Ovary (tissue), 9 donors: ENCODE data around the gene C16orf86. TPM values are rescaled to one million over a fixed set of nuclear protein-coding genes. Genes with fewer than 3 reads are reported as not detected.

Source experiments
- DNase-seq, 5 donors: peaks; one replicate each; pipeline ENCODE4 v3.0.0-alpha.2; 2019 to 2020
- H3K27ac ChIP-seq, 2 donors: fragments of 200-600 bp; one replicate each; pipeline versions ENCODE4 v1.5.1 to v1.8.0; 2019 to 2022
- H3K27me3 ChIP-seq: fragments of 200-600 bp; one replicate; pipeline ENCODE4 v1.8.0; 2022
- H3K36me3 ChIP-seq: fragments of 200-600 bp; sonication (generic); one replicate; pipeline ENCODE4 v1.5.1; 2019
- H3K4me1 ChIP-seq: one replicate; pipeline ENCODE4 v1.8.1; 2013; ENCODE audit warnings: mild to moderate bottlenecking, moderate library complexity; ENCODE audit not compliant: insufficient read depth
- H3K4me3 ChIP-seq: fragments of 200-600 bp; sonication (generic); one replicate; pipeline ENCODE4 v1.5.1; 2017
- H3K9me3 ChIP-seq, 2 donors: fragments of 200-600 bp in 1 of 2; sonication (generic) in 1 of 2; one replicate each; pipeline versions ENCODE4 v1.5.1 to v1.8.1; 2013 to 2019; ENCODE audit warnings: mild to moderate bottlenecking in 1 of 2, moderate library complexity in 1 of 2
- CTCF ChIP-seq, 3 donors: fragments of 450-650 bp in 2 of 3; fragments of 200-600 bp in 1 of 3; IDR thresholded peaks; one replicate each; pipeline versions ENCODE4 v1.5.1 to v1.8.0; 2016 to 2022; ENCODE audit warnings: antibody characterized with exemption in 3 of 3, mild to moderate bottlenecking in 1 of 3
- EP300 ChIP-seq: sonication (generic); formaldehyde crosslinking; IDR thresholded peaks from one replicate; pipeline ENCODE4 v1.6.1; 2017; ENCODE audit warnings: antibody characterized with exemption
- POLR2A ChIP-seq: fragments of 450-650 bp; IDR thresholded peaks from one replicate; pipeline ENCODE4 v1.6.1; 2017; ENCODE audit warnings: antibody characterized with exemption, mild to moderate bottlenecking, moderate library complexity
- WGBS, 3 donors: extraction: QIAGEN DNeasy Blood & Tissue Kit in 1 of 3; methylation state at CpG; one replicate each; pipeline versions ENCODE4 v1.1.5 to v1.1.7; 2013 to 2017; 5-methylcytosine and 5-hydroxymethylcytosine counted together
- intact Hi-C, 4 donors: fragments of 100-400 bp; cut with DNase I; formaldehyde crosslinking; loops; one replicate each; pipeline versions ENCODE4 v1.11.0 to v1.15.1; 2022 to 2023
- polyA plus RNA-seq, 2 donors: library from polyadenylated mRNA; stranded (reverse); fragments of 200-250 nt in 1 of 2; fragments of 350-450 nt in 1 of 2; fragmentation: Illumina TruSeq in 1 of 2; extraction: RNeasy Lipid Tissue Mini Kit (QIAGEN cat#74804) in 1 of 2; gene quantifications; one replicate each; pipeline ENCODE4 v1.2.3, GENCODE V29; 2013 to 2014
- total RNA-seq, 7 donors: library from RNA; depleted of rRNA in 2 of 7; stranded (reverse); fragments of >200 nt in 2 of 7; fragmentation: NEBNext Ultra II Directional in 3 of 7; extraction: Animal tissue kit (Norgen Biotek cat#: 25700) in 3 of 7; gene quantifications; one replicate each; pipeline versions ENCODE4 v1.1.0 to v1.2.4, GENCODE V29; 2016 to 2023
- donor health status: DM: no; HTN: no; CAD: no; lungs with moderate emphysema.
- donor health status: DM: no; HTN: no; CAD: no.
- donor health status: Bipolar disorder and iron deficiency.
- donor health status: DM: yes; HTN: yes; CAD: no.
- donor health status: DM: no; HTN: no; CAD: no.
- donor health status: DM: yes; HTN: yes; CAD: no.

The C16orf86 gene
- total and polyA plus RNA-seq, 9 donors: 0.13 to 8.2 (median 4.6) TPM

GRCh38 chr16:67657751-67658518 lies 8.7 kb upstream of the C16orf86 start:
- peaks cover 10% of the 10 kb centered on the region for H3K4me1 ChIP-seq
- H3K27me3 ChIP-seq: no peaks in the 10 kb centered on the region
- intact Hi-C loops: no loop called here
- no peak overlapping the region for H3K4me3 ChIP-seq
- H3K9me3 ChIP-seq: no peaks in the 10 kb centered on the region
- H3K36me3 ChIP-seq: no peaks in the 10 kb centered on the region
- H3K27ac ChIP-seq: no peak overlapping the region
- DNase-seq: peak in 1 of 5 donors; percentile 29
- TF ChIP-seq EP300 (no peak), POLR2A (no peak), CTCF (IDR thresholded peaks at IDR 0.05) (no peak)
- WGBS, 3 donors: 90 to 91% (median 91%) methylated on average over 18 of the region's 18 CpGs

- H3K36me3 ChIP-seq: no peaks in the 10 kb centered on the region
- TF ChIP-seq POLR2A (no peak), CTCF (IDR thresholded peaks at IDR 0.05) (no peak), EP300 (no peak)
- no peaks in the 10 kb centered on the region for H3K27me3 ChIP-seq
- no peaks in the 10 kb centered on the region for H3K9me3 ChIP-seq
- peaks cover 5% of the 10 kb centered on the region for H3K4me1 ChIP-seq
- intact Hi-C loops: no loop called here
- no peak overlapping the region for H3K27ac ChIP-seq
- peak overlapping the region; percentile 90 for H3K4me3 ChIP-seq
- DNase-seq: peak in 1 of 5 donors; percentile 34
- WGBS, 3 donors: 29 to 32% (median 31%) methylated on average over 21 of the region's 21 CpGs
Measured at GRCh38 chr16:67658849-67659674, 7.6 kb upstream of the C16orf86 start.

DNA sequence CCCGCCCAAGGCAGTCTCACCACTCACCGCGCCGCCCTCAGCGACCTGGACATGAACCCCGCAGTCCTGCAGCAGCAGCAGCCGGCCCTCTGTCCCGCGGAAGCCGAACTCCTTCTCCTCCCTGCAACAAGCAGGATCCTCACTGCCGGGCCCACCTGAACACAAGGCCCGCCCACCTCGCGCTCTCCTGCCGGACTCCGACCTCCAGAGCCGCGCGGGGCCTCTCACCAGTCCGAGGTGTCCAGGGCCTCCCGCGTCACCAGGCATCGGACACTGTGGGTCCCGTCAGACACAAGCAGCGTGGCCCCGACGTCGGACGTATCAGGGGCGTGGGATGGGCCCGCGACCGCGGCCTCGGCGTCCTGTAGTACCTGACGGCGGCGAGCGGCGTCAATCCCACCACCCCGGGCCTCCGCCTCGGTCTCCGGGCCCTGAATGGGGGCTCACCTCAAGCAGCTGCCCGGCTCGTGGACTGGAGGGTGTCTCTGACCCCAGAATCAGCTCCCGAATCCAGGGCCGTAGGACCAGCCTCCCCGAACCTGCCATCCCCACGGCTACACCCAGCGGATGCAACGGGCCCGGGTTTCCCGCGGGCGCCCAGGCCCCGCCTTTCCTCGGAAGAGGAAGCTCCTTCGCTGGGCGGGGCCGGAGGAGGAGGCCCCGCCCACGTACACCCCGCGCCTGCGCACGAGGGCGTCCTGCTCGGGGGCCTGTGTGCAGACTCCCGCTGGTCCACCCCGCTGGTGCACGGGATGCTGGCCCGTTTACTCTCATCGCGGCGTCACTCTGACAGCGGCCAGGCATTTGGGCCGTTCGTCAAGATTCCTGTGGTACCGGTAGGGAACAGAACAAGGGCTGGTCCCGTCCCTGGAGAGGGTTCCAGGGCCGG lies 6.7 kb upstream of the C16orf86 start, which contains the start of gene ACD:
Gene ACD (minus strand): TSS at position 586 of the 889 bp plus-strand sequence. CDS start 40 bp downstream, at position 546.
- Histone ChIP-seq H3K4me3 (peak within 1 kb of the TSS; percentile 90), H3K9me3 (no peaks in the 10 kb centered on the region), H3K27ac (peak within 1 kb of the TSS; percentile 82 to 88), H3K36me3 (no peaks in the 10 kb centered on the region), H3K4me1 (peaks cover 5% of the 10 kb centered on the region), H3K27me3 (no peaks in the 10 kb centered on the region)
- TF ChIP-seq EP300 (no peak), CTCF (IDR thresholded peaks at IDR 0.05) (no peak), POLR2A (peak; percentile 95)
- intact Hi-C loops: loop anchor here in 2 of 4 donors (5.0 to 10.0 kb wide), 3 partner anchors 135 to 433 kb away; partner anchors contain the start of genes CTRL (in 1 of the 2), PSMB10 (in 1 of the 2), RIPOR1 (in 1 of the 2) and TMEM208 (in 1 of the 2)
- peak; percentile 89 to 96 (median 92) for DNase-seq
- 0 to 1% (median 0%) methylated on average over 74 to 83 of the region's 83 CpGs for WGBS, 3 donors
